ENCODE data around the gene AIFM2. TPM values are rescaled to one million over a fixed set of nuclear protein-coding genes. Genes with fewer than 3 reads are reported as not detected.

Gene AIFM2
- total RNA-seq, 1 donor from 2014 or later: 1.5 TPM

- peak; percentile 94 to 99 for DNase-seq (ENCODE audit: low read depth in 2 of 2)
These were observed 14.0 kb upstream of the AIFM2 start, which contains the start of gene TYSND1 for GRCh38 chr10:70146489-70147258. TSS of gene TYSND1 (minus strand) at chr10:70146700. CDS start at chr10:70146586, 114 bp downstream.

- DNase-seq (ENCODE audit: low read depth in 2 of 2): peak in 1 of 2 donors; percentile 74
These were observed 13.3 kb upstream of the AIFM2 start for GRCh38 chr10:70145666-70146488.

GRCh38 chr10:70145166-70145665 is 12.6 kb upstream of the AIFM2 start:
- no peak for DNase-seq (ENCODE audit: low read depth in 2 of 2)

- no peak for DNase-seq (ENCODE audit: low read depth in 2 of 2)
These were observed 11.9 kb upstream of the AIFM2 start for GRCh38 chr10:70144372-70145110.

GRCh38 chr10:70142555-70142954 is 9.9 kb upstream of the AIFM2 start:
- no peak for DNase-seq (ENCODE audit: low read depth in 2 of 2)

- DNase-seq (ENCODE audit: low read depth in 2 of 2): no peak
These were observed 7.7 kb upstream of the AIFM2 start for GRCh38 chr10:70140297-70140696.

DNA sequence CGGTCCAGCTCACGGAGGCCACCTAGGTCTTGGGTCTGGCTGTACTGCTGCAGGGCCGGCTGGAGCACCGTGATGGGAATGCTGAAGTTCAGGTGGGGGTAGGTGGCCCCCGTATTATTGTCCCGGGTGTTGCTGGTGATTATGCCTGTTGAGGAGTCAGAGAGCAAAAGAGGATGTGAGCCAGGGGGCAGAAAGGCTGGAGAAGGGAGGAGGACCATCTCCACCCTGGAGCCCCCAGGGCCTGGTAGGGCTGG is 7.3 kb upstream of the AIFM2 start:
- no peak for DNase-seq (ENCODE audit: low read depth in 2 of 2)

GRCh38 chr10:70139151-70139996 is 6.7 kb upstream of the AIFM2 start:
- no peak for DNase-seq (ENCODE audit: low read depth in 2 of 2)

DNA sequence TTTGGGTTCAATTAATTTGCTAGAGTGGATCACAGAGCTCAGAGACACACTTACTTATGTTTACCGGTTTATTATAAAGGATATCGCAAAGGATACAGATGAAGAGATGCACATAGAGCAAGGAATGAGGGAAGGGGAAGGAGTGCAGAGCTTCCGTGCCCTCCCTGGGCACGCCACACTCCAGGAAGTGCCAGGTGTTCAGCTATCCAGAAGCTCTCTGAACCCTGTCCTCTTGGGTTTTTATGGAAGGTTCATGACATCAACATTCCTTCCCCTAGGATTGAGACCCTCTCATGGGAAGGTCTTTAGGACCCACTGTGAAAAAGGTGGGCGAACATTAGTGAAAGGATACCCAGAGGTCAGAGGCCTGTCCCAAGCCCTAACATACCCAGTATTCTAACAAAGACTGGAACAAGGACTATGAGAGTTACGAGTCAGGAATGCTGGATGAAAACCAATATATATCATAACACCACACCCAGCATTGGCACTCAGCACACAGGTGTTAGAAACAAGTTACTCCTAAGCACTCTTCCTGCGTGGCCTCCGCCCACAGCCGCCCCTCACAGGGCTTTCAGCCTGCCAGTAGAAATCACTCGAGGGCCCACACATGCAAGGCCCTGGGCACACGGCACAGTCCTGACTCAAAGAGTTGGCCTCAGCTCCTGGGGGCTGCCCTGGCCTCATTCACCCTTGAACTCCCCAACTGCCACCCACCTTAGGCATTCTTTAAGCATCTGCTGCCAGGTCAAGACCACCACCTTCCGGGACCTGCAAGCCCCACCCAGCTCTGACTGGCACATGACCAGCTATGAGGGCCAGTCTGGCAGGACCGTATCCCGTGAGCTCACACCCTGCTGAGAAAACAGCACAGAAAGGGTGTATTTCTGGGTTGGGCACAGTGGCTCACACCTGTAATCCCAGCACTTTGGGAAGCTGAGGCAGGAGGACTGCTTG is 5.6 kb upstream of the AIFM2 start:
- DNase-seq (ENCODE audit: low read depth in 2 of 2): no peak

DNA sequence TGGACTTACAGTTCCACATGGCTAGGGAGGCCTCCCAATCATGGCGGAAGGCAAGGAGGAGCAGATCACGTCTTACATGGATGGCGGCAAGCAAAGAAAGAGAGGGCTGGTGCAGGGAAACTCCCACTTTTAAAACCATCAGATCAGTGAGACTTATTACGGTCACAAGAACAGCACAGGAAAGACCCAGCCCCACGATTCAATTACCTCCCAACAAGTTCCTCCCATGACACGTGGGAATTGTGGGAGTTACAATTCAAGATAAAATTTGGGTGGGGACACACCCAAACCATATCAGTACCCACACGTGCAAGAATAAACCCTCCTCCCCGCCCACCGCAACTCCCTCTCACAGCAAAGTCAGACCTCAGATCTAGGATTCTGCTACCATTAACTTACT is 4.5 kb upstream of the AIFM2 start:
- DNase-seq (ENCODE audit: low read depth in 2 of 2): no peak

DNA sequence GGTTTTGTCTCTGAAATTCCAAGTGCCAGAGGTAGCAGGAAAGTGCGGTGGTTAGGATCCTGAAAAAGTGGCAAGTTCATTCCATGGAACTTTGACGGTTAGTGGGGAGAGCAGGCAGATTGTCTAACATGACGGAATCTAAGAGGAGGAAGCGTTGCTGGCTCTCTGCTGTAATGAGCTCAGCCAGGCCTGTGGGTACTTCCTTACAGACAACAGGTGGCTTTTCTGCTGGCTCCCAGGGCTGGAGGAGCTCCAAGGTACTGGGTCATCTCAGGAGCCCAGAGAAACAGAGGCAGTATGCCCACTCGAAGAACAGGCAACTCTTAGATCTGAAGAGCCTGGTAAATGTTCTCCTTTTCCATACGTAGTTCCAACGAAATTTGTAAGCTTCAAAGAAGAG is 3.1 kb upstream of the AIFM2 start:
- DNase-seq (ENCODE audit: low read depth in 2 of 2): no peak

- DNase-seq (ENCODE audit: low read depth in 2 of 2): no peak
These were observed 2.4 kb upstream of the AIFM2 start for GRCh38 chr10:70135046-70135445.

GRCh38 chr10:70131560-70131937 is 1.1 kb downstream of the AIFM2 start:
- no peak for DNase-seq (ENCODE audit: low read depth in 2 of 2)

DNA sequence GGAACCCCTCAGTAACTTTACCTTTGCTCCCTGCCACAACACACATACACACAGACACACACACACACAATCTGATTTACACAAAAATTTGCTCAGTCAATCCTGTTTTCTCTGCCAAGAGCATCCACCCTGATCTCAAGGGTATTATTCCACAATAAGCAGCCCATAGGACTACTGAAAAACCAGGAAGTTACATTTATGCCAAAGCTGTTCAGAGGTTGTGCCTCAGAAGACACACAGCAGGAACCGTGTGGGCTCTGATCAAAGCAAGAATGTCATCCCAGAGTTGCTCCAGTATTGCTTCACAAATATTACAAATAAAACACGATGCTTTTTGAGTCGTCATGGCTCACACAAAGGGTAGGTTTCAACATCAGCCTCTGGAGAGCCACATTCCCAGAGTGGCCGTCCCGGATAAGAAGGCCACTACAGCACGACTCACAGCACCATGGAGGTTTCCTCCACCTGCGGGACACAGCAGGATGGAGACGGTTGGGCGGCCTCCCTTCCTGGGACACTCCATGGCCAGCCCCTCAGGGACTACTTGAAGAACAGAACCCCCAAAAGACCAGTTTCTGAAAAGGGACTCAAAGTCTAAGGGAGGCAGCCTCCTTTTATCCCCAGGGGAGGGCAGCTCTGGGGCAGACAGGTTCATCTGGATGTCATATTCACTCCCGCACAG is 1.6 kb downstream of the AIFM2 start:
- no peak for DNase-seq (ENCODE audit: low read depth in 2 of 2)

DNA sequence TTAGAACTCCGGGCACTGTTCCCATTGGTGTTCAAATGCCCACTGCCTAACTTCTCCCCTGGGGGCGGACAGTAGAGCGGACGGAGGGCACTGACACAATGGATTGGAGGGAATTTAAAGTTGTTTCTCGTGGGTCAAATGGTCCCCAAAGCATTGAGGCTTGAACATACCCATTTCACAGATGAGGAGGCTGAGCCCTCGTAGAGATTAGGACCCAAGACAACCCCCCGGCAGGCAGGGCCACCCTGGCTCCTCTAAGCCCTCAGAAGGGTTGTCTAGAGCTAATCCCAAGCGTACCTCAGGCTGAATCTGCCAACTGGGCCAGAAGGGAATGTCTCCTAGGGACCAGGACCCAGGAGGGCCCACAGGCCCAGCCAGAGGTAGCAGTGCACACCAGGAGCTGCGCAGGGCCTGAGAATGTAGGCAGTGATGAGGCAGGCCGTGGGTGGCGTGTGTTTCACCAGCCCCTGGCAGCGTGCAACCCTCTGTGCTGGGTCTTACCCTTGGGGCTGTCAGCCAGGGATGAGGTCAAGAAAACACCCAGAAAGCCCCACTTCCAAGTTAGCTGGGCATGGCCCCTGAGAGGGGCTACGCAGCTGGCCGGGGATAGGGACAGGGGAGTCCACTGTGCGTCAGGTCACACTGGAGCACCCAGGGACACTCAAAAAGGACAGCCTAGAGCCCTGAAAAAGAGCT is 5.8 kb downstream of the AIFM2 start:
- no peak for DNase-seq (ENCODE audit: low read depth in 2 of 2)

GRCh38 chr10:70125918-70126552 is 6.6 kb downstream of the AIFM2 start:
- no peak for DNase-seq (ENCODE audit: low read depth in 2 of 2)

GRCh38 chr10:70124918-70125317 is 7.7 kb downstream of the AIFM2 start:
- DNase-seq (ENCODE audit: low read depth in 2 of 2): no peak

DNA sequence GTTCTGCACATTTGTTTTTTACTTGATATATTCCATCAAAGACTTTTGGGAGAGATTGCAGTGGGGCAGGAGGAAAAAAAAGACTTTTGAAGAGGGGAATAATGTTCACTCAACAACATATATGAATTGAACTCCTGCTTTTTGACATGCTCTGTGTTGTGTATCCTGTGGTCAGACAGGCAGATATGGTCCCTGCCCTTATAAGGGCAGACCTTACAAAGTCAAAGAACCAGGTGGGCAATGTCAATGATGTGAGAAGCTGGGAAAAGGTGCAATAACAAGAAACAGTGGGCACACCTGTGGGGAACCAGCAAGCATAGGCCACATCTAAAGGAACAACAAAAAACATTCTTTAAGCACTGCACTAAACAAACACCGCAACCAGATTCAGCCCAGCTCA is 8.2 kb downstream of the AIFM2 start:
- no peak for DNase-seq (ENCODE audit: low read depth in 2 of 2)
